MG63 (cell line): ENCODE results near the gene OR51E2. TPM values are rescaled to one million over a fixed set of nuclear protein-coding genes. Genes with fewer than 3 reads are reported as not detected.
"Not testable (repeated sequence)": the region's sequence is repeated elsewhere in the genome, so short reads cannot be mapped to it uniquely, and the experiment has no call there.

ENCODE experiments used
- DNase-seq: peaks from one replicate; pipeline ENCODE4 v3.0.0-alpha.2; 2020
- H3K27me3 ChIP-seq: fragments of 250-450 bp; sonication (Bioruptor Pico); 2 replicates; pipeline ENCODE4 v1.5.1; 2020; ENCODE audit warnings: mild to moderate bottlenecking, moderate library complexity
- H3K36me3 ChIP-seq: fragments of 250-450 bp; sonication (Bioruptor Pico); 2 replicates; pipeline ENCODE4 v1.5.1; 2020; ENCODE audit warnings: mild to moderate bottlenecking, moderate library complexity
- H3K4me3 ChIP-seq: fragments of 250-450 bp; sonication (Bioruptor Pico); 2 replicates; pipeline ENCODE4 v1.5.1; 2020; ENCODE audit warnings: mild to moderate bottlenecking, moderate library complexity
- H3K9me3 ChIP-seq: fragments of 250-450 bp; sonication (Bioruptor Pico); 2 replicates; pipeline ENCODE4 v1.5.1; 2020; ENCODE audit warnings: mild to moderate bottlenecking, moderate library complexity
- total RNA-seq: library from RNA; depleted of rRNA; stranded (reverse); fragments of >200 nt; shearing (Covaris generic); gene quantifications from 2 replicates; pipeline ENCODE4 v1.2.3, GENCODE V29; 2014; ENCODE audit warnings: low replicate concordance; rRNA removed

Gene OR51E2
- total RNA-seq, result 0.23 and 3.5 TPM in 2 replicates

- Histone ChIP-seq H3K4me3 (peak within 1 kb of the TSS; percentile 26), H3K9me3 (no peaks in the 10 kb centered on the region), H3K27me3 (no peaks in the 10 kb centered on the region), H3K36me3 (no peaks in the 10 kb centered on the region)
- peak; percentile 62 for DNase-seq
Observed at GRCh38 chr11:4697585-4697984, at the start of gene OR51E2. OR51E2 (minus strand) TSS chr11:4697853; CDS start chr11:4682711, 15,142 bp downstream.

GRCh38 chr11:4740735-4741134 lies 43.1 kb upstream of the OR51E2 start:
- Histone ChIP-seq H3K36me3 (no peaks in the 10 kb centered on the region), H3K9me3 (no peaks in the 10 kb centered on the region), H3K4me3 (no peak overlapping the region), H3K27me3 (no peaks in the 10 kb centered on the region)
- DNase-seq, result no peak

GRCh38 chr11:4727171-4727570 lies 29.5 kb upstream of the OR51E2 start:
- Histone ChIP-seq H3K4me3 (no peak overlapping the region), H3K9me3 (no peaks in the 10 kb centered on the region), H3K36me3 (no peaks in the 10 kb centered on the region), H3K27me3 (no peaks in the 10 kb centered on the region)
- DNase-seq, result no peak

- not testable (repeated sequence) for H3K4me3 ChIP-seq, H3K9me3 ChIP-seq, H3K27me3 ChIP-seq, H3K36me3 ChIP-seq, DNase-seq
Observed at GRCh38 chr11:4722616-4723534, 25.2 kb upstream of the OR51E2 start.

GRCh38 chr11:4714300-4714699 lies 16.6 kb upstream of the OR51E2 start:
- no peaks in the 10 kb centered on the region for H3K36me3 ChIP-seq
- H3K9me3 ChIP-seq, result no peaks in the 10 kb centered on the region
- DNase-seq, result no peak
- H3K27me3 ChIP-seq, result no peaks in the 10 kb centered on the region
- H3K4me3 ChIP-seq, result no peak overlapping the region

GRCh38 chr11:4713241-4713640 lies 15.6 kb upstream of the OR51E2 start:
- Histone ChIP-seq H3K9me3 (no peaks in the 10 kb centered on the region), H3K36me3 (no peaks in the 10 kb centered on the region), H3K27me3 (no peaks in the 10 kb centered on the region), H3K4me3 (no peak overlapping the region)
- DNase-seq, result peak; percentile 28

GRCh38 chr11:4704790-4705334 lies 7.2 kb upstream of the OR51E2 start:
- no peaks in the 10 kb centered on the region for H3K36me3 ChIP-seq
- H3K9me3 ChIP-seq, result no peaks in the 10 kb centered on the region
- H3K27me3 ChIP-seq, result no peaks in the 10 kb centered on the region
- DNase-seq, result no peak
- no peak overlapping the region for H3K4me3 ChIP-seq

GRCh38 chr11:4704054-4704789 lies 6.6 kb upstream of the OR51E2 start, which contains the start of gene MMP26:
MMP26 (plus strand) TSS chr11:4704784.
- Histone ChIP-seq H3K9me3 (no peaks in the 10 kb centered on the region), H3K27me3 (no peaks in the 10 kb centered on the region), H3K4me3 (no peak within 1 kb of the TSS), H3K36me3 (no peaks in the 10 kb centered on the region)
- DNase-seq, result no peak

- Histone ChIP-seq H3K9me3 (no peaks in the 10 kb centered on the region), H3K4me3 (no peak overlapping the region), H3K27me3 (no peaks in the 10 kb centered on the region), H3K36me3 (no peaks in the 10 kb centered on the region)
- DNase-seq, result no peak
Observed at GRCh38 chr11:4700436-4700820, 2.8 kb upstream of the OR51E2 start.

- Histone ChIP-seq H3K36me3 (no peaks in the 10 kb centered on the region), H3K9me3 (no peaks in the 10 kb centered on the region), H3K4me3 (no peak overlapping the region), H3K27me3 (no peaks in the 10 kb centered on the region)
- DNase-seq, result no peak
Observed at GRCh38 chr11:4699697-4700435, 2.2 kb upstream of the OR51E2 start.

GRCh38 chr11:4695442-4695841 lies 2.2 kb downstream of the OR51E2 start:
- Histone ChIP-seq H3K4me3 (no peak overlapping the region), H3K9me3 (no peaks in the 10 kb centered on the region), H3K27me3 (no peaks in the 10 kb centered on the region), H3K36me3 (no peaks in the 10 kb centered on the region)
- no peak for DNase-seq

- no peak overlapping the region for H3K4me3 ChIP-seq
- no peaks in the 10 kb centered on the region for H3K27me3 ChIP-seq
- H3K36me3 ChIP-seq, result no peaks in the 10 kb centered on the region
- H3K9me3 ChIP-seq, result no peaks in the 10 kb centered on the region
- no peak for DNase-seq
Observed at GRCh38 chr11:4684631-4685285, 12.9 kb downstream of the OR51E2 start.

- H3K27me3 ChIP-seq, result no peaks in the 10 kb centered on the region
- no peaks in the 10 kb centered on the region for H3K36me3 ChIP-seq
- no peak for DNase-seq
- H3K4me3 ChIP-seq, result no peak overlapping the region
- H3K9me3 ChIP-seq, result no peaks in the 10 kb centered on the region
Observed at GRCh38 chr11:4682623-4683419, 14.8 kb downstream of the OR51E2 start.

GRCh38 chr11:4680341-4680740 lies 17.3 kb downstream of the OR51E2 start:
- Histone ChIP-seq H3K27me3 (no peaks in the 10 kb centered on the region), H3K4me3 (no peak overlapping the region), H3K36me3 (no peaks in the 10 kb centered on the region), H3K9me3 (no peaks in the 10 kb centered on the region)
- no peak for DNase-seq

- no peak overlapping the region for H3K4me3 ChIP-seq
- H3K36me3 ChIP-seq, result no peaks in the 10 kb centered on the region
- H3K9me3 ChIP-seq, result no peaks in the 10 kb centered on the region
- H3K27me3 ChIP-seq, result no peaks in the 10 kb centered on the region
- DNase-seq, result no peak
Observed at GRCh38 chr11:4677948-4678347, 19.7 kb downstream of the OR51E2 start.
